HEK293 (cell line): ENCODE results near the gene FOXO1.

Experiments used
- BCL6B ChIP-seq: fragments of 450-650 bp; formaldehyde crosslinking; IDR thresholded peaks from 2 replicates; pipeline ENCODE4 v1.5.1; 2017; ENCODE audit warnings: missing biosample characterization, missing genetic modification characterization
- CTCF ChIP-seq: fragments of 450-650 bp; formaldehyde crosslinking; IDR thresholded peaks from 2 replicates; pipeline ENCODE4 v1.5.1; 2016; ENCODE audit warnings: missing biosample characterization, missing genetic modification characterization
- GLI4 ChIP-seq: fragments of 450-650 bp; formaldehyde crosslinking; IDR thresholded peaks from 2 replicates; pipeline ENCODE4 v1.5.1; 2016; ENCODE audit warnings: missing biosample characterization, missing genetic modification characterization
- SETDB1 ChIP-seq: IDR thresholded peaks from one replicate; pipeline ENCODE4 v1.6.1; 2017; ENCODE audit warnings: mild to moderate bottlenecking, low read length, moderate library complexity, mixed read lengths; ENCODE audit not compliant: insufficient read length
- ZNF114 ChIP-seq: fragments of 450-650 bp; formaldehyde crosslinking; IDR thresholded peaks from 2 replicates; pipeline ENCODE4 v1.5.0; 2017; ENCODE audit warnings: missing biosample characterization, missing genetic modification characterization
- ZNF274 ChIP-seq, 2 experiments: fragments of 200-500 bp in 1 of 2; fragments of 450-650 bp in 1 of 2; sonication (Bioruptor generic) in 1 of 2; formaldehyde crosslinking in 1 of 2; IDR thresholded peaks; 2 replicates each; pipeline versions ENCODE4 v1.5.1 to v1.6.1; 2014 to 2016; ENCODE audit warnings: borderline replicate concordance in 1 of 2, inconsistent platforms in 1 of 2, low read length in 1 of 2, missing biosample characterization in 1 of 2, missing genetic modification characterization in 1 of 2
- ZNF48 ChIP-seq: fragments of 450-650 bp; formaldehyde crosslinking; IDR thresholded peaks from 2 replicates; pipeline ENCODE4 v1.5.1; 2016; ENCODE audit warnings: missing biosample characterization, missing genetic modification characterization
- ZNF585B ChIP-seq: fragments of 450-650 bp; formaldehyde crosslinking; IDR thresholded peaks from 2 replicates; pipeline ENCODE4 v1.5.1; 2016; ENCODE audit warnings: missing biosample characterization, missing genetic modification characterization
- ZNF654 ChIP-seq: fragments of 450-650 bp; formaldehyde crosslinking; IDR thresholded peaks from 2 replicates; pipeline ENCODE4 v1.5.1; 2016; ENCODE audit warnings: low read depth, missing biosample characterization, missing genetic modification characterization
- ZNF660 ChIP-seq: fragments of 450-650 bp; IDR thresholded peaks from 2 replicates; pipeline ENCODE4 v1.5.1; 2018; ENCODE audit warnings: missing biosample characterization, mild to moderate bottlenecking, missing genetic modification characterization
- ZNF664 ChIP-seq: fragments of 450-650 bp; formaldehyde crosslinking; IDR thresholded peaks from 2 replicates; pipeline ENCODE4 v1.5.1; 2016; ENCODE audit warnings: missing biosample characterization, missing genetic modification characterization
- ZXDB ChIP-seq: fragments of 450-650 bp; formaldehyde crosslinking; IDR thresholded peaks from 2 replicates; pipeline ENCODE4 v1.5.1; 2016; ENCODE audit warnings: missing biosample characterization, missing genetic modification characterization
- TF ChIP-seq, protein P1 (sequence below): sonication (generic); formaldehyde crosslinking; IDR thresholded peaks from 2 replicates; pipeline ENCODE4 v1.8.1; 2022; ENCODE audit warnings: mild to moderate bottlenecking, moderate library complexity, missing genetic modification reagents
- TF ChIP-seq, protein P2 (sequence below): fragments of 450-650 bp; formaldehyde crosslinking; IDR thresholded peaks from 2 replicates; pipeline ENCODE4 v1.5.1; 2016; ENCODE audit warnings: missing biosample characterization, missing genetic modification characterization

DNA sequence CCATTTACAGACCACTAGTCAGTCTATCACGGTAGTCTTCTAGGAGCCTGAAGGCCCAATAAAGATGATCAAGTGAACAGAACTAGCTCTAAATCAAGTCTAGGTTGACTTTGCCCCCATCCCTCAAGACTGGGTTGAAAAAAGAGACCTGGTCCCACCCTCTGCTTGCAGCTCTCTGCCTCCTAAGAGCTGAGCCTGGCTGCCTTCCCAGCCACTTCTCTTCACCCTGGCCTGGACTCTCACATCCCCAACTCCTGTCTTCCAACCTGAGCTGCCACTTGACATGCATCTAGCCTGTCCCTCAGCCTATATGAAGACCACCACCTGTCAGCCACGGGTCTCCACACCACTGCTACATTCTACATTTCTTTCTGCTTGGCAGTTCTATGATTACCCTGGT, 99.6 kb downstream of the FOXO1 start:
- TF ChIP-seq, protein P1, sequence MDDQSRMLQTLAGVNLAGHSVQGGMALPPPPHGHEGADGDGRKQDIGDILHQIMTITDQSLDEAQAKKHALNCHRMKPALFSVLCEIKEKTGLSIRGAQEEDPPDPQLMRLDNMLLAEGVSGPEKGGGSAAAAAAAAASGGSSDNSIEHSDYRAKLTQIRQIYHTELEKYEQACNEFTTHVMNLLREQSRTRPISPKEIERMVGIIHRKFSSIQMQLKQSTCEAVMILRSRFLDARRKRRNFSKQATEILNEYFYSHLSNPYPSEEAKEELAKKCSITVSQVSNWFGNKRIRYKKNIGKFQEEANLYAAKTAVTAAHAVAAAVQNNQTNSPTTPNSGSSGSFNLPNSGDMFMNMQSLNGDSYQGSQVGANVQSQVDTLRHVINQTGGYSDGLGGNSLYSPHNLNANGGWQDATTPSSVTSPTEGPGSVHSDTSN, result no peak
- TF ChIP-seq CTCF (tag by site-specific recombination) (no peak), ZNF664 (tag by site-specific recombination) (no peak), ZNF654 (no peak), ZNF660 (tag by site-specific recombination) (no peak), ZNF48 (tag by site-specific recombination) (no peak), BCL6B (tag by site-specific recombination) (no peak), GLI4 (tag by site-specific recombination) (no peak), ZNF585B (tag by site-specific recombination) (no peak), ZNF274 (IDR thresholded peaks at IDR 0.05; ENCODE audit: low read length) (no peak), ZNF274 (tag by site-specific recombination; IDR thresholded peaks at IDR 0.05; ENCODE audit: borderline replicate concordance) (no peak), SETDB1 (no peak), ZNF114 (no peak), ZXDB (tag by site-specific recombination) (no peak)
- TF ChIP-seq, protein P2, sequence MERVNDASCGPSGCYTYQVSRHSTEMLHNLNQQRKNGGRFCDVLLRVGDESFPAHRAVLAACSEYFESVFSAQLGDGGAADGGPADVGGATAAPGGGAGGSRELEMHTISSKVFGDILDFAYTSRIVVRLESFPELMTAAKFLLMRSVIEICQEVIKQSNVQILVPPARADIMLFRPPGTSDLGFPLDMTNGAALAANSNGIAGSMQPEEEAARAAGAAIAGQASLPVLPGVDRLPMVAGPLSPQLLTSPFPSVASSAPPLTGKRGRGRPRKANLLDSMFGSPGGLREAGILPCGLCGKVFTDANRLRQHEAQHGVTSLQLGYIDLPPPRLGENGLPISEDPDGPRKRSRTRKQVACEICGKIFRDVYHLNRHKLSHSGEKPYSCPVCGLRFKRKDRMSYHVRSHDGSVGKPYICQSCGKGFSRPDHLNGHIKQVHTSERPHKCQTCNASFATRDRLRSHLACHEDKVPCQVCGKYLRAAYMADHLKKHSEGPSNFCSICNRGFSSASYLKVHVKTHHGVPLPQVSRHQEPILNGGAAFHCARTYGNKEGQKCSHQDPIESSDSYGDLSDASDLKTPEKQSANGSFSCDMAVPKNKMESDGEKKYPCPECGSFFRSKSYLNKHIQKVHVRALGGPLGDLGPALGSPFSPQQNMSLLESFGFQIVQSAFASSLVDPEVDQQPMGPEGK, result no peak
